ENCODE measurements around the gene ALDH5A1. TPM values are rescaled to one million over a fixed set of nuclear protein-coding genes. Genes with fewer than 3 reads are reported as not detected.

The ALDH5A1 gene
- total and polyA plus RNA-seq, 10 of the 15 experiments (the other 5 are each of a cell fraction or from before 2014, with no cell fraction given): 2.6 to 13.8 (median 9.3) TPM

GRCh38 chr6:24494821-24495795 is at the start of gene ALDH5A1 (continued):
- TF ChIP-seq IRF3 (IDR thresholded peaks at IDR 0.05) (no peak), BHLHE40 (IDR thresholded peaks at IDR 0.05; ENCODE audit: borderline replicate concordance in 1 of 2, low read depth in 2 of 2, low read length in 1 of 2) (peak; percentile 85), CEBPZ (IDR thresholded peaks at IDR 0.05; ENCODE audit: low read depth, low read length) (no peak), GATAD2B (conservative IDR thresholded peaks at IDR 0.05; ENCODE audit: low read depth) (peak; percentile 97), RAD51 (IDR thresholded peaks at IDR 0.05) (0 out of 2 replicates have a peak, but pooled peaks have one; percentile 57), MYC (IDR thresholded peaks at IDR 0.05; ENCODE audit: insufficient read depth, insufficient read length, insufficient replicate concordance, low read length, severe bottlenecking) (peak; percentile 3), BCL3 (IDR thresholded peaks at IDR 0.05; ENCODE audit: borderline replicate concordance, insufficient read depth, low read depth, low read length, poor library complexity, severe bottlenecking) (no peak), ZNF24 (IDR thresholded peaks at IDR 0.05) (no peak), FOS (IDR thresholded peaks at IDR 0.05; ENCODE audit: borderline replicate concordance, extremely low read depth, insufficient read length) (no peak), DPF2 (IDR thresholded peaks at IDR 0.05) (peak; percentile 94), ZNF217 (IDR thresholded peaks at IDR 0.05) (peak; percentile 66; the same call in 1 of the 2 replicates), RBBP5 (conservative IDR thresholded peaks at IDR 0.05) (no peak), IRF5 (IDR thresholded peaks at IDR 0.05; ENCODE audit: borderline replicate concordance) (no peak), E2F4 (IDR thresholded peaks at IDR 0.05; ENCODE audit: low read depth, low read length) (no peak), STAT1 (conservative IDR thresholded peaks at IDR 0.05) (peak; percentile 72; the same call in 1 of the 2 replicates)
